Heart left ventricle (tissue), 16 donors: ENCODE data around the gene PHF14. TPM values are rescaled to one million over a fixed set of nuclear protein-coding genes. Genes with fewer than 3 reads are reported as not detected.

ENCODE experiments used
- ATAC-seq, 4 donors: fragments of 200-7000 bp; cut with Tn5 transposase; one replicate each; pipeline ENCODE4 v1.9.1; 2020 to 2022; ENCODE audit warnings: moderate library complexity in 4 of 4, mild to moderate bottlenecking in 3 of 4, moderate number of reproducible peaks in 1 of 4
- DNase-seq, 5 donors: peaks; one replicate each; pipeline ENCODE4 v3.0.0-alpha.2; 2020
- H3K27ac ChIP-seq, 12 donors: fragments of 200-600 bp; sonication (generic) in 4 of 12; one replicate each; pipeline versions ENCODE4 v1.5.0 to v1.8.0; 2016 to 2022; ENCODE audit warnings: mild to moderate bottlenecking in 2 of 12
- H3K27me3 ChIP-seq, 9 donors: fragments of 200-600 bp; sonication (generic) in 2 of 9; one replicate each; pipeline versions ENCODE4 v1.5.1 to v1.8.0; 2016 to 2022; ENCODE audit warnings: mild to moderate bottlenecking in 3 of 9
- H3K36me3 ChIP-seq, 9 donors: fragments of 200-600 bp; sonication (generic) in 2 of 9; one replicate each; pipeline versions ENCODE4 v1.5.0 to v1.8.0; 2018 to 2022; ENCODE audit warnings: mild to moderate bottlenecking in 2 of 9
- H3K4me1 ChIP-seq, 12 donors: fragments of 200-600 bp; sonication (generic) in 4 of 12; one replicate each; pipeline versions ENCODE4 v1.5.0 to v1.8.0; 2016 to 2022; ENCODE audit warnings: mild to moderate bottlenecking in 3 of 12
- H3K4me3 ChIP-seq, 12 donors: fragments of 200-600 bp; sonication (generic) in 4 of 12; one replicate each; pipeline versions ENCODE4 v1.5.0 to v1.8.0; 2017 to 2022; ENCODE audit warnings: mild to moderate bottlenecking in 9 of 12, moderate library complexity in 4 of 12
- H3K9me3 ChIP-seq, 12 donors: fragments of 200-600 bp; sonication (generic) in 4 of 12; one replicate each; pipeline versions ENCODE4 v1.5.0 to v1.8.0; 2016 to 2022; ENCODE audit warnings: mild to moderate bottlenecking in 1 of 12
- CTCF ChIP-seq, 12 donors: fragments of 200-600 bp; sonication (generic) in 4 of 12; IDR thresholded peaks; one replicate each; pipeline versions ENCODE4 v1.5.0 to v1.8.0; 2018 to 2022; ENCODE audit warnings: antibody characterized with exemption in 12 of 12, mild to moderate bottlenecking in 5 of 12
- POLR2A ChIP-seq, 2 donors: fragments of 450-650 bp; IDR thresholded peaks; one replicate each; pipeline ENCODE4 v1.6.1; 2017; ENCODE audit warnings: antibody characterized with exemption in 2 of 2, mild to moderate bottlenecking in 2 of 2, moderate library complexity in 2 of 2
- WGBS, 4 donors: extraction: QIAGEN DNeasy Blood & Tissue Kit in 2 of 4; methylation state at CpG; one replicate each; pipeline versions ENCODE4 v1.1.5 to v1.1.7; 2013 to 2018; 5-methylcytosine and 5-hydroxymethylcytosine counted together
- intact Hi-C, 10 donors: fragments of 100-400 bp; cut with DNase I; formaldehyde crosslinking; loops; one replicate each; pipeline versions ENCODE4 v1.11.1 to v1.14.2; 2022
- polyA plus RNA-seq, 2 donors: library from polyadenylated mRNA; stranded (reverse); fragments of 200-250 nt; gene quantifications; one replicate each; pipeline ENCODE4 v1.2.3, GENCODE V29; 2013
- total RNA-seq, 9 donors: library from RNA; depleted of rRNA in 2 of 9; stranded (reverse); fragments of >200 nt in 2 of 9; fragmentation: NEBNext Ultra II Directional in 3 of 9; extraction: Animal tissue kit (Norgen Biotek cat#: 25700) in 3 of 9; gene quantifications; one replicate each; pipeline versions ENCODE4 v1.1.0 to v1.2.4, GENCODE V29; 2016 to 2023
- donor health status: ischemic (EF 13 %, LVEDD 7.1; RV severe dilation, severe dysfunction).
- donor health status: healthy with polysubstance abuse.
- donor health status: DM: no; HTN: yes; CAD: no.
- donor health status: DM: no; HTN: no; CAD: no.
- donor health status: ischemic (EF 25% LVEDD 6.9; RV normal size, moderate dysfunction).
- donor health status: ischemic (EF 25% LVEDD 5.7; RV mildly dilated, moderate dysfunction).
- donor health status: healthy.
- donor health status: DM: yes; HTN: yes; CAD: no.
- donor health status: ischemic (EF 35%, LVEDD 5.7; RV mildly dilated, moderate dysfunction).
- donor health status: nonischemic (EF 11% LVEDD 7.7; RV severe dilation, severe dysfunction).
- donor health status: DM: yes; HTN: yes; CAD: no.
- donor health status: PGD.
- donor health status: ischemic (EF 29% LVEDD 5.4; RV normal size, mild dysfunction).
- donor health status: nonischemic (EF 23%, LVEDD 6.1; RV moderate dilation, normal function).

Gene PHF14
- total and polyA plus RNA-seq, 11 donors: 8.8 to 21.4 (median 14.3) TPM

DNA sequence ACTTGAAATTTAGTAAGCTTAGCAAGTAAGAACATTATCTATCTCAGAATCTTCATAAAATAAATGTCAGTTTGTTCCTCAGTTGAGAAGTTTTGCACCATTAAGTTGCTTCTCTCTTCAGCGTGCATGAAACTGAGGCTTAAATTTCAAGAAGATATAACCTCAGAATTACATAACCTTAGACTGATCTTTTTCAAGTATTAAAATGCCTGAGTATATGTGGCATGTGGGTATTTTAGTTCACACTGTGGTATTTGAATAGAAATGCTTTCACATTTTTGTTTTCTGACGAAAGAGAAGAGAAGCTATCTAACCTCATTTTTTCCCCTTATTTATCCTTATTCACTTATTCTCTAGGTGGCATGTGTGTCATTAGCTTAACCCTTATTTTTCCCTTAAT lies 104.1 kb downstream of the PHF14 start:
- H3K9me3 ChIP-seq: peaks cover 0 to 5% (median 0%) of the 10 kb centered on the region in 12 donors
- H3K4me1 ChIP-seq: no peaks in the 10 kb centered on the region
- peaks cover 0 to 3% (median 0%) of the 10 kb centered on the region in 9 donors for H3K36me3 ChIP-seq
- no peak for TF ChIP-seq CTCF (IDR thresholded peaks at IDR 0.05)
- TF ChIP-seq POLR2A (IDR thresholded peaks at IDR 0.05): no peak
- 91 to 96% (median 92%) methylated on average over 2 of the region's 2 CpGs for WGBS, 4 donors
- no peak for DNase-seq
- ATAC-seq: no peak
- H3K4me3 ChIP-seq: no peak overlapping the region
- intact Hi-C loops: no loop called here
- H3K27me3 ChIP-seq: no peaks in the 10 kb centered on the region
- no peak overlapping the region for H3K27ac ChIP-seq

DNA sequence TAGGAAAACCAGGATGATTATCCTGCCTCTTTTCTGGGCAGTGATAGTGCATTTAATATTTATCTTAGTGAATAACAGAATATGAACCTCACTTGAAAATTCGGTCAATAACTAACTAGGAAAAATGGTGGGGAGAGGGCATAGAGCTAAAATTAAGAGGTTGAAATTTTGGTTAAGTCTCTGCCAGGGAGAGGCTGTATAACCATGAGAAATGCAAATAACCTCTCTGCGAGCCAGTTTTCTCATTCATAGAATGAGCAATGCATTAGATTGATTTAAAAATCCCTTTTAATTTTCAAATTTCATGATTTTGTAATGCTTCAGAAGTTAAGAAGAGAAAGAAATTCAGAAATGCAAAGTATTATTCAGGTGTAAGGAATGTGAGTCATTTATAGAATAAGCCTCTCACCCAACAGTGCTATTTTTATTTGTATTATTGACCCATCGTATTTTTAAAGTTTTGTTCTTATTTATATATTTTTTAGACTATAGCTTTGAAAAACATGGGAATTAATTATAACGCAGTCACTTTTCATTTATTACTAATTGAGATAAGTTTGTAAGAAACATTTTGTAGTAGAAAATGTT lies 104.7 kb downstream of the PHF14 start:
- no peaks in the 10 kb centered on the region for H3K4me1 ChIP-seq
- H3K27me3 ChIP-seq: no peaks in the 10 kb centered on the region
- peaks cover 0 to 3% (median 0%) of the 10 kb centered on the region in 9 donors for H3K36me3 ChIP-seq
- ATAC-seq: no peak
- no peak overlapping the region for H3K27ac ChIP-seq
- intact Hi-C loops: no loop called here
- H3K9me3 ChIP-seq: peaks cover 0 to 6% (median 0%) of the 10 kb centered on the region in 12 donors
- TF ChIP-seq POLR2A (IDR thresholded peaks at IDR 0.05): no peak
- no peak for TF ChIP-seq CTCF (IDR thresholded peaks at IDR 0.05)
- WGBS, 4 donors: 95 to 97% (median 96%) methylated on average over 4 of the region's 4 CpGs
- no peak overlapping the region for H3K4me3 ChIP-seq
- no peak for DNase-seq

DNA sequence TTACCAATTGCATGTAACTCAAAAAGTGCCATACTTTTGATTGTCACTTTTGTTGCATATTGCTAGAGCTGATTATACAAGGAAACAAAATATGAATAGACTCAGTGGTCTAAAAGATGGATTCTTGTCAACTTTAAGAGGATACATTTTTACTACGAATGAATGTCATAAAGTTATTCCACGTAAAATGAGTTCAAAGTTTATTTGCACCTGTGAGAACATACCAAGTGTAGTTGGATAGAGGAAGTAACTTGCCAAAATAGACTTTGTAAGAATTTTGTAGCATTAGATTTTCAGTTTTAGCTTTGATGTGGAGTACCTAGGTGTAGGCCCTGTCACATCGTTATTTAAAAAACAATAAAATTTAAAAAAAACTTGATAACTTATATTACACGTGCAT lies 106.2 kb downstream of the PHF14 start:
- Histone ChIP-seq H3K27me3 (no peaks in the 10 kb centered on the region), H3K4me1 (no peaks in the 10 kb centered on the region), H3K27ac (no peak overlapping the region), H3K36me3 (peaks cover 0 to 3% (median 0%) of the 10 kb centered on the region in 9 donors), H3K9me3 (peaks cover 0 to 6% (median 0%) of the 10 kb centered on the region in 12 donors), H3K4me3 (no peak overlapping the region)
- ATAC-seq (no peak), DNase-seq (no peak)
- intact Hi-C loops: no loop called here
- 95 to 98% (median 97%) methylated on average over 4 of the region's 4 CpGs for WGBS, 4 donors
- TF ChIP-seq POLR2A (IDR thresholded peaks at IDR 0.05) (no peak), CTCF (IDR thresholded peaks at IDR 0.05) (no peak)

DNA sequence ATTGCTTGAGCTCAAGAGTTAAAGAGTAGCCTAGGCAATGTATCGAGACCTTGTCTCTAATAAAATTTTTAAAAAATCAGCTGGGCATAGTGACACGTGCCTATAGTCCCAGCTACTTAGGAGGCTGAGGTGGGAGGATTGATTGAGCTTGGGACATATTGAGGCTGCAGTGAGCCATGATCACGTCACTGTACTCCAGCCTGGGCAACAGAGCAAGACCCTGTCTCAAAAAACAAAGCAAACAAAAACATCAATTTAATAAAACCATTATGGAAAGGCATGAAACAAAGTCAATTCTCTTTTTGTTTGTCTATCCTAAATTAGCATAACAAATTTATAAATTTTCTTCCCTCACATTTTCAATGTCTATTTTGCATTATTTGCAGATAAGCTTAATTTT lies 108.4 kb downstream of the PHF14 start:
- Histone ChIP-seq H3K27ac (no peak overlapping the region), H3K4me3 (no peak overlapping the region), H3K36me3 (peaks cover 0 to 3% (median 0%) of the 10 kb centered on the region in 9 donors), H3K27me3 (no peaks in the 10 kb centered on the region), H3K4me1 (no peaks in the 10 kb centered on the region), H3K9me3 (peaks cover 0 to 6% (median 0%) of the 10 kb centered on the region in 12 donors)
- DNase-seq: no peak
- intact Hi-C loops: no loop called here
- no peak for ATAC-seq
- WGBS, 4 donors: 94 to 99% (median 98%) methylated on average over 3 of the region's 3 CpGs
- TF ChIP-seq POLR2A (IDR thresholded peaks at IDR 0.05): no peak
- TF ChIP-seq CTCF (IDR thresholded peaks at IDR 0.05): no peak
